Ecto neural progenitor cell (in vitro differentiated cells): Measurements from ENCODE around the gene RASA2.

Experiments
- DNase-seq: peaks from one replicate; pipeline ENCODE4 v3.0.0-alpha.2; 2018; ENCODE audit warnings: low spot score

The RASA2 gene

DNA sequence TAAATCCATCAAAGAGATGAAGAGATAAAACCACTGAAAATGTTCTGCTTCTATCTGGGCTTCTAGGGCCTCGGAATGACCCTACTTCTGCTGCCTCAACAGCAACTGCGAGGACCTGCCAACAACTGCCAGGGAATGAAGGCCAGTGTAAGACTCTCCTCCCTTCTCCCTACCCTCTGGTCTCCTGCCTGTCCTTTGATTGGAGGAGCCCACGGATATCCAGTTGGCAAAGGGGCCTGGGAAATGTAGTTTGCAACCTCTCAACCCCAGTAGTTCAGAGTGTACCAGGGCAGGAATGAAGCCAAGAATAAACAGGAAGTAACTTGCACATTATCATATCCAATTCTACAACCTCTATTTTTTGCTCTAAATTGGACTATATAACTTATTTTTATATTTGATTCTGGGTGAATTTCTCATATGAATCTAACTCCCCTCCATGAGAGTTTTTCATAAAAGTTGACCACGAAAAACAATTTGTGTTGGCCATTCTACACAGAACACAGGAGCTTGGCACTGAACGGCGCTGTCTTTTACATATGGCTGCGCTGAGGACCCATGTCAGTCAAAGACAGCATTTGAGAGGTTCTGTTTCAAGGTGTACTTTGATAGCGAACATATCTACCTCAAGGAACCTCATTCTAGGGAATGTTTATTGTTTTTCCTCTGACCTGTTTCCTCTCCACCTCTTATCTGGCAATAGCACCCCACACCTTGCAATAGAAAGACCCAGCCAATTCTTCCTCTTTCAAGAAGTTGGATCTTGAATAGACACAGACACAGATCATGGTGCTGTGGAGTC is 160.1 kb downstream of the RASA2 start:
- DNase-seq: no peak

DNA sequence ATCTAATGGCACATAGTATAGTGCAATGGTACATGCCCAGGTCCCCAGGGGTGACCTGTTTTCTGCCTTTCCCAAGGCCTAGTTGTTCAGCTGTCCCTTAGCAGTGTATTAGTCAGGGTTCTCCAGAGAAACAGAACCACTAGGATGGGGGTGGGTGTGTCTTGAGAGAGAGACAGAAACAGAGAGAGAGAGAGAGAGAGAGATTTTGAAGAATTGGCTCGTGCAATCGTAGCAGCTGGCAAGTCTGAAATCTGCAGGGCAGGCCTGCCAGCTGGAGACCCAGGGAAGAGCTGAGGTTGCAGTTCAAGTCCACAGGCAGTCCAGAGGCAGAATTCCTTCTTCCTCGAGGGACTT is 160.7 kb downstream of the RASA2 start:
- DNase-seq: no peak

DNA sequence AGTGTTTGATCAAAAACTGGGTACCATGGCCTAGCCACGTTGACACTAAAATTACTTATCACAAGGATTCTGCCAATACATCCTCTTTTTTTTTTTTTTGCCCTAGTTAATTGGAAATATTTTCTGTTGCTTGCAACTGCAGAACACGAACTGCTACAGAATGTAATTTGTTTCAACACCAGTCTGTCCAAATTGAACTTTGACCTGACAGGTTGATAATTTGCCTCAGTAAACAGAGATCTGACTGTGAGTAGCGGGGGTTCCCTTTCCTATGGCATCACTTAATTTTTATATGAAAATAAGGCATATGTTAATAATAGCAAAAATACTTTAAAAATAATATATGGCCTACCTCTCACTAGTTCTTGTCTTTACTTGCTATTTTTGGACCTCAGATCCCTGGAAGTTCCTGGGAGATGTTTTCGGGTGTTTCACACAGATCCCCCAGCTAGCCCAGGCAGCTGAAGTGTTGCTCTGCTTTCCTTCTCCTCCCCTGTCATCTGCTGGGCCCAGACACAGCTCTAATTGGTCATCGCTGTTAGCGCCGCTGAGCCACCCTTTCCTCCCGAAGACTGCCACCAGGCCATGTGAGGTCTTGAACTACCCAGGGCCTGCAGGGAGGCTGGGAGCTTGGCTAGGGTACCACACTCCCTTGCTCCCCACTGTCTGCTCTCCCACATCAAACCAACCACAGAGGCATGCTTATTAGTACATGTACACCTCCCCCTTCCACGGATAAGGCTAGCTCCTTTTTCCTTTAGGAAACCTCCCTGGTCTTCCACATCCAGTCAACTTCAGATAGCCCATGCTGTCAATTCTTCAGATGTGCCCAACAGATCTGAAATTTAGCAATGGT is 161.5 kb downstream of the RASA2 start:
- no peak for DNase-seq

DNA sequence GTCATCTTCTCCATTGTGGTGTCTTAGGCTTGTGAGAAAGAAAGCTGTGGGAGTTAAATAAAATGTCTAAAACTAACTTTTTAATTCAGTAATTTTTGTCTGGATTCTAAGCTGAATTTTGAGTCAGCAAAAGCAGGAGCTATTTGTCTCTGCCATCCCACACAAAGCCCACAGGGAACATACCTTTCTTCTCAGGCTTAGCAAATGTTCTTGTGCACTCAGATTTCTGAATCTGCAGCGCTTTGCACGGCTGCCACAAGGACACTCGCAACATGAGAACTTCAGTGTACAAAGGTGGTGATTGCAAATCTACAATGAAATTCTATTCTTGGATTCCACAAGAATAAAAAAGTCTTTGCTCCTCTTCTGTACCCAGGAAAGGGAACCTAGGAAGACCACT is 163.0 kb downstream of the RASA2 start:
- no peak for DNase-seq

DNA sequence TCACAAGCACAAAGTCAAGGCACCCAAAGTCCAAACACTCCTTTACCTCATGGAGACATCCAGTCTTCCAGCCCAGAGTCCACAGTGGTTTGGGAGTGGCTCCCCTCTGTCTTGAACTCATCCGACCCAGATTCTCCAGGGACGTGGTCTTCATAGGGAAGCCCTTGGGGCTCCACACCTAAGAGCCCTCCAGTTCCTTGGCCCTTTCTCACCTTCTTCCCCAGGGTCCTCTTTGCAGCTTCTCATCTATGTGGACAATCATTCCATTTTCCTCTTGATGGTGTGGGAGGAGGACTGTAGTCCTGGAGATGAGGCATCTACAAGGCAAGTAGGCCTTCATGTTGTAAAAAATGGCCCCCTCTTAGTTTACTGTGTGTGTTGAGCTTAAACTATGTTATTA is 164.0 kb downstream of the RASA2 start:
- DNase-seq: no peak

DNA sequence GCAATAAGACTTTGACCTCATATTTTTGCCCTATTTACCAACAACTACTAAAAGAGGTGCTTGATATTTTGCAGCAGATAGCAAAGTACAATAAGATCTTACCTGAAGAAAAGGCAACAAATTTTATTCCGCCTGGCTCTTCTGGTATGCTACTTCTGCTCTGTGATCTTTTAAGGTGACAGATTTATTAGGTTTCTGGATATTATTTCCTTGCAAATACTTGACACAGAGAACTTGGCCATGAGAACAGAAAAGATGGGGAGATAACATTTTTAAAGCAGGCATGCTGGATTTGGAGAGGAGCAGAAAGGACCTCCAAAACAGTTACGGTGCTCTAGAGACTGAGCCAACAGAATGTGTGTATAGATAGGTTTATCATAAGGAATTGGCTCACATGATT is 164.6 kb downstream of the RASA2 start:
- no peak for DNase-seq

DNA sequence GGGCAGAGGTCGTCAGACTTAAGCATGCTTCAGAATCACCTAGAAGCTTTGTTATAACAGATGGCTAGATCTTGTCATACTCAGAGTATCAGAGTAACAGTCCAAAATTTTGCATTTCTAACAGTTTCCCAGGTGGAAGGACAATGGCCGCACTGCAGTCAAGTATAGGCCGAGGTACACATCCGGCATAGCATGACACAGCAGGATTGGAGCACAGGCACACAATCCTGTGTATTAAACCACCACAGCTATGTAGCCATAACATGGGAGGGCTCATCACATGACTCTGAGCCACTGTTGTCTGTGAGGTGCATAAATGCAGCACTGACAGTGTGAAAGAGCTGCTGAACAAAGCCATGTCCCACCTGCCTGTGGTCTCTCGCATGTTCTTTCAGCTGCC is 165.5 kb downstream of the RASA2 start:
- DNase-seq: no peak

DNA sequence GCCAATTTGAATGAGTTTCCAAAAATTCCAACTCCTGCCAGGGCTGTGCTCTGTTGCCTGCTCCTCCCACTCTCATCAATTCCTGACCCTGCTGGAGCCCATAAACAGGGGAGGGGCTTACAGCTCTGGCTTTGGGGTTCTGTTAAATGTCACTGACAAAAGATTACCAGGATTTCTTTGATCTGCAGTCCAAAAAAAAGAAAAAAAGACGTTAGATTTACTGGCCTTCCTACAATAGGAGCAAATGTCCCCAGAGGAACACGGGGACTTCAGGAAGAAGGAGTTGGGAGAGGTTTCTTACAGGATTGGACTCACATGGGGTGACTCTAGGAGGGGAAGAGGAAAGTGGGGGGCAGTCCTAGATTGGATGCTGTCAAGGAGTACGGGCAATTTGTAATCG is 167.0 kb downstream of the RASA2 start:
- DNase-seq: no peak

DNA sequence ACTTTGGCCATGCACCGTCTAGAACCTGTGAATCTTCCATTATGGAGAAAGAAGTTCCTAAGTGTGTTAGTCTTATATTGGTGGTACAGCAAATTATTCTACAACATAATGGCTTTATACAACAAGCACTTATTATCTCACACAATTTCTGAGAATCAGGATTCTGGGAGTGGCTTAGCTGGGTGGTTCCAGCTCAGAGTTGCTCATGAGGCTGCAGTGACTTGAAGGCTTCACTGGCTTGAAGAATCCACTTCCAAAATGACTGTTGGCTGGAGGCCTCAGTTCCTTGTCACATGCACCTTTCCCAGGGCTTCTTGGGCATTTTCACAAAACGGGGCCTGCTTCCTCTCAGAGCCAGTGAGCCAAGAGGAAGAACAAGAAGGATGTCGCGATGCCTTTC is 169.0 kb downstream of the RASA2 start:
- no peak for DNase-seq

DNA sequence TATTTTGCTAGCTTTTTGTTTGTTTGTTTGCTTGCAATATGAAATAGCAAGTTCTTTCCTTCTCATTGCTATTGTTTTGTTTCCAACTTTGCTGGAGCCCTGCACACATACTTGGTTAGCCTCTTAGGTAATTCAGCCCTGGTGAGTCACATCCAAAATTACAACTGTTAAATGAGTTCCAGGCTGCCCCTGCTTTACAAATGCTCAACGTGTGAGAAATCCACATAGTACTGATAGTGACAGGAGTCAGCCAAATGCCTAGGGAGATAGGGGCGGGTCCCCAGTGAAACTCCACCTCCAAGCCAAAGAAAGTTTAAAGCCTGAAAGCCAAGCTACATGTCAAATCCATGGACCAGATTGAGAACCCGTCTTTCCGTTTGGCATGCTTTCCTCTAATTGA is 169.9 kb downstream of the RASA2 start:
- DNase-seq: no peak

DNA sequence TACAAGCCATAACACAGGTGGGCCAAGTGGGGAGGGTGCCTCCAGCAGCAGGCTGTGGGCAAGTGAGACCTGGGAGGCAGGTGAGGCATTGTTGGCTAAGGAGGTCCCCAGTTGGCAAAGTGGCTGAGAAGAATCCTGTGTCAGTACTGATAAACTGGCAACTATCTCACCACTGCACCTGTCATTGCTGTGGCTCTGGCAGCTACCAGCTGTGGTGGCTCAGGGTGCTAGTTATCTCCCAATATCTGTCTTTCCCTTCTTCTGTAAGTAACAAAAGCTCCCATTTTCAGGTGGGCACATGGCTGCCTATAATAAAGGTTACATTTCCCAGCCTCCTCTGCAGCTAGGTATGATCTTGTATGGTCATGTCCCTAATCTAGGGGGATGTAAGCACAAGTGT is 170.7 kb downstream of the RASA2 start:
- DNase-seq: no peak

DNA sequence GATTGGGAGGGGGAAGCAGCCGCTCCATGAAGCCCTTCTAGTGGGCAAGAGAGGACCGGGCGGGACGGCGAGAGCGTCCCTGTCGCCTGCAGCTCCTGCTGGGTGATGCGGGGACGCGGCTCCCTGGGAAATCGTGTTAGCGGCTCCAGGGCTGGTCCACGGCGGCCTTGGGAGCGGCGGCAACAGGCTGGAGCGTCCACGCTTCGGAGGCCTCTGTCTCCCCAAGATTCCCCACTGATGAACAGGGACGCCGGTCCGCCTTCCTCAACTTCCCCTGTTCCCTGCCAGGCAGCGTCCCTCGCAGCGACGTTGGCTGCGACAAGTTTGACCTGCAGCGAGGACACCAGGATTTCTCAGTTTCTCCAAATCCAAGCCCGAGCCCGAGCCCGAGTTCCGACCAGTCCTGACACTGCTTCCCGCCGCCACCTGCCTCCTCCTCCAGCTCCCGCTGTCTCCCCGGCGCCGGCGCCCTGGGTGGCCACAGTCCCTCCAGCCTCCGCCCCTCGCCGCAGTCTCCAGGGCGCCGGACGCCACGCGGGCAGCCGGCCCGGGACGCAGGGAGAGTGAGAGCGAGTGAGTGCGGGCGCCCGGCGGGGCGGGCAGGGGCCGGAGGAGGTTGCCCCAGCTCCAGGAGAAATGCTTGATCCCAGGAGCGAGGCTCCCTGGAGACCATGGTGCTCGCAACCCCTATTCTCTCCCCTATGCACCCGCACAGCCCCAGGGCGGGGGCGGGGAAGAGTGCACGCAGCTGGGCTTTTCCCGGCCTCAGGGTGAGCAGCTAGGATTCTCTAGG is 173.2 kb downstream of the RASA2 start:
- DNase-seq: peak; percentile 80

DNA sequence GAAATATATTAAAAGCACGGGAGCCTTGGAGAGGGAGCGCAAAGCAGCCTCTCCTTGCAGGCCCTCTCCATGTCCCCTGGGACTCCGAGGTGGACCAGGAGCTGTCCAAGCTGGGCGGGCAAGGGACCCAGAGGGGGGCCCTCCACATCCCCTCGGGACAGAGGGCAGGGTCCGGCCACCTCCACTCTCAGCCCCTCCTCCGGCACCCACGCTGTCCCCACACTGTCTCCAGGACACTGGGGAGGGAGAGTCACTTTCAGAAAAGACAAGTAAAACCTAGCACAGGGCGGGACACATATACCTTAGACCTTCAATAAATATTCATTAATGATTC is 173.8 kb downstream of the RASA2 start:
- no peak for DNase-seq

DNA sequence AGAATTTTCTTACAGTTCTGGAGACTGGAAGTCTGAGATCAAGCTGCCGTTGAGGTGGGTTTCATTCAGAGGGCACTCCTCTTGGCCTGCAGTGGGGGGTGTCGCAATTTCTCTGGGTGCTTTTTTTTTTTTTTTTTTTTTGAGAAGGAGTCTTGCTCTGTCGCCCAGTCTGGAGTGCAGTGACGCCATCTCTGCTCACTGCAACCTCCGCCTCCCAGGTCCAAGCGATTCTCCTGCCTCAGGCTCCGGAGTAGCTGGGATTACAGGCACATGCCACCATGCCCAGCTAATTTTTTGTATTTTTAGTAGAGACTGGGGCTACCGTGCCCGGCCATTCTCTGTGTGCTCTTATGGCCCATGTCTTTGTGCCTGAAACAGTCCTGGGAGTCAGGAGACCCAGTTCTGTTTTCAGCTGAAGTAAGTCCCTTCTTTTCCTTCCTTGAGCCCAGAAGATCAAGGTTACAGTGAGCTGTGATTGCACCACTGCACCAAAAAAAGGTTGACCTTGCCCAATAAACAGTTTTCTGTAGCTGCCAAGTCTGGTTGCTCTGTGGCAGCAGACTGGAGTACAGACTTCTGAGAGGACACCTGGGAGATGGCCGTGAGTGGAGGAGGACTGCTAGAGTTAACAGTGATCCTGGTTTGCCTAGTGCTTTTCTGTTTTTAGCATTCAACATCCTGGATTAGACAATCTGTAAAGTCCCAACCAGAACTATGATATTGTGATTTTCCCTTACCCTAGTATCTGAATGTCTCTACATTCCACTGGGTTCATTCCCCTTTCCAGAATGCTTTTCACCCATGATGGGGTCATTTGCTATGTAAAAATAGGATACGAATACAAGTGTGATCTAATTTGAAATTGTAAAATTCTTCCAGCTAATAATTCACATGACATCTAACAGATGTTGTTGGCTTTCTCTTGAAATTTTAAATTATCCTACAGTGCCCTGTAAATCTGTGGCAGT is 174.7 kb downstream of the RASA2 start:
- no peak for DNase-seq

DNA sequence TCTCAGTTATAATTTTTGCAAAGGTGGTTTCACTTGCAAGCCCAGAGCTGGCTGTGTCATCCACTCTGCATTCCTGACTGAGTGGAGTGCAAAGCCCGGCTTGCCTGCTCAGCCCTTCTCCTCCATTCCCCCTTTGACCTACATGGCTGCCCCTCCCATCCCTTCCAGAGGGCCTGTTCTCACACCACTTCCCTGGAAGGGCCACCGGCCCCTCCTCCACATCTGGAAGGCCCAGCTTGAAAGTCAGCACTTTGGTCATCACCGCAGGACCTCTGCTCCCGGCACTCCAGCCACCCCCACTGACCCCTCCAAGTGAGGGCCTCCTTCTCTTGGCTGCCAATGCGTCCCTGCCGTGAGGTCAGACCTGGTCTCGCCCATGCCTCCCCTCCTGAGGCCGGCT is 177.2 kb downstream of the RASA2 start:
- DNase-seq: peak; percentile 51
